H1 (cell line): ENCODE data around the gene PTPRG. TPM values are rescaled to one million over a fixed set of nuclear protein-coding genes. Genes with fewer than 3 reads are reported as not detected.

ENCODE experiments used
- CTCF ChIA-PET: fragments of 300-600 bp; sonication (Branson Sonifier 250); formaldehyde crosslinking; loops from one replicate; lab custom pipeline; 2021; ENCODE audit not compliant: partially characterized antibody; lab: Charles Lee
- POLR2A ChIA-PET: fragments of 300-600 bp; sonication (Branson Sonifier 250); formaldehyde crosslinking; loops from one replicate; lab custom pipeline; 2021; ENCODE audit warnings: inconsistent platforms; ENCODE audit not compliant: partially characterized antibody; lab: Charles Lee
- DNase-seq, 2 experiments: peaks; one replicate each; pipeline versions ENCODE4 v3.0.0 to v3.0.0-alpha.2; 2010 to 2022; ENCODE audit warnings: low spot score in 2 of 2, low read depth in 1 of 2, mixed read lengths in 1 of 2
- FAIRE-seq: peaks from 2 replicates; lab custom pipeline; 2011; peaks lifted over from hg19 to GRCh38; lab: Jason Lieb, UNC
- H2AFZ ChIP-seq: 2 replicates; pipeline ENCODE4 v1.8.1; 2012; ENCODE audit warnings: low read length, inconsistent platforms
- H2AK5ac ChIP-seq: 2 replicates; pipeline ENCODE4 v1.6.1; 2013; ENCODE audit warnings: low read depth, low read length
- H2BK120ac ChIP-seq: replicated peaks from 2 replicates; pipeline ENCODE3; 2013; ENCODE audit warnings: low read depth, low read length, inconsistent platforms
- H2BK12ac ChIP-seq: 2 replicates; pipeline ENCODE4 v1.6.1; 2013; ENCODE audit warnings: low read depth, low read length
- H2BK15ac ChIP-seq: 2 replicates; pipeline ENCODE4 v1.6.1; 2013; ENCODE audit warnings: low read length
- H2BK20ac ChIP-seq: 2 replicates; pipeline ENCODE4 v1.6.1; 2013; ENCODE audit warnings: low read length
- H2BK5ac ChIP-seq: 2 replicates; pipeline ENCODE4 v1.6.1; 2013; ENCODE audit warnings: low read depth, low read length
- H3K14ac ChIP-seq: 2 replicates; pipeline ENCODE4 v1.6.1; 2013; ENCODE audit warnings: inconsistent platforms; ENCODE audit not compliant: insufficient read length
- H3K18ac ChIP-seq: 2 replicates; pipeline ENCODE4 v1.6.1; 2013; ENCODE audit warnings: low read length; ENCODE audit errors: extremely low read depth
- H3K23ac ChIP-seq: 2 replicates; pipeline ENCODE4 v1.6.1; 2013; ENCODE audit warnings: inconsistent platforms; ENCODE audit not compliant: insufficient read length
- H3K23me2 ChIP-seq: 2 replicates; pipeline ENCODE4 v1.6.1; 2013; ENCODE audit warnings: low read depth, low read length
- H3K27ac ChIP-seq: 2 replicates; pipeline ENCODE4 v1.6.1; 2011; ENCODE audit warnings: low read depth, low read length, inconsistent platforms
- H3K27me3 ChIP-seq, 4 experiments: replicated peaks in 1 of 4; 1 replicate in 1 of 4; 2 replicates in 3 of 4; pipeline versions ENCODE4 v1.6.1 to v1.8.1; 2011 to 2013; ENCODE audit warnings: low read length in 3 of 4, mild to moderate bottlenecking in 3 of 4, inconsistent platforms in 2 of 4, mixed read lengths in 2 of 4, moderate library complexity in 1 of 4; ENCODE audit not compliant: control insufficient read depth in 3 of 4, insufficient read depth in 3 of 4; ENCODE audit errors: extremely low read depth in 1 of 4
- H3K36me3 ChIP-seq, 4 experiments: 2 replicates each; pipeline versions ENCODE4 v1.6.1 to v1.8.1; 2011 to 2013; ENCODE audit warnings: mild to moderate bottlenecking in 4 of 4, low read length in 3 of 4, moderate library complexity in 2 of 4, control low read depth in 1 of 4, inconsistent platforms in 1 of 4; ENCODE audit not compliant: insufficient read depth in 4 of 4, control insufficient read depth in 2 of 4
- H3K4ac ChIP-seq: replicated peaks from 2 replicates; pipeline ENCODE3; 2013; ENCODE audit warnings: low read length, low read depth, mixed read lengths, inconsistent platforms; ENCODE audit not compliant: insufficient read length
- H3K4me1 ChIP-seq, 4 experiments: replicated peaks in 1 of 4; 1 replicate in 1 of 4; 2 replicates in 3 of 4; pipeline versions ENCODE4 v1.6.1 to v1.8.1; 2011 to 2013; ENCODE audit warnings: low read length in 3 of 4, inconsistent platforms in 2 of 4, mixed read lengths in 1 of 4; ENCODE audit not compliant: insufficient read depth in 4 of 4, control insufficient read depth in 3 of 4
- H3K4me2 ChIP-seq, 2 experiments: 2 replicates each; pipeline versions ENCODE4 v1.6.1 to v1.8.1; 2011 to 2013; ENCODE audit warnings: low read depth in 2 of 2, low read length in 2 of 2, control low read depth in 1 of 2, inconsistent platforms in 1 of 2, mild to moderate bottlenecking in 1 of 2; ENCODE audit not compliant: insufficient read depth in 1 of 2
- H3K4me3 ChIP-seq, 4 experiments: fragments of 200-600, 300-600 bp in 1 of 4; sonication (generic), shearing (Covaris generic), sonication (Bioruptor Twin) in 1 of 4; 2 replicates each; pipeline versions ENCODE4 v1.5.1 to v1.8.1; 2011 to 2016; ENCODE audit warnings: low read length in 4 of 4, low read depth in 3 of 4, control low read depth in 2 of 4, inconsistent platforms in 2 of 4, mild to moderate bottlenecking in 2 of 4, mixed read lengths in 1 of 4, moderate library complexity in 1 of 4; ENCODE audit not compliant: insufficient read depth in 2 of 4; ENCODE audit errors: extremely low read depth in 1 of 4
- H3K56ac ChIP-seq: replicated peaks from 2 replicates; pipeline ENCODE3; 2013; ENCODE audit warnings: low read depth, mild to moderate bottlenecking, mixed read lengths, low read length, inconsistent platforms; ENCODE audit not compliant: insufficient read length
- H3K79me1 ChIP-seq: 2 replicates; pipeline ENCODE4 v1.6.1; 2013; ENCODE audit warnings: low read depth, low read length, control low read depth
- H3K79me2 ChIP-seq, 2 experiments: 2 replicates each; pipeline versions ENCODE4 v1.6.1 to v1.8.1; 2012 to 2013; ENCODE audit warnings: low read length in 2 of 2, mild to moderate bottlenecking in 2 of 2, inconsistent platforms in 1 of 2; ENCODE audit not compliant: insufficient read depth in 2 of 2, control insufficient read depth in 1 of 2
- H3K9ac ChIP-seq, 4 experiments: replicated peaks in 1 of 4; 1 replicate in 1 of 4; 2 replicates in 3 of 4; pipeline versions ENCODE4 v1.6.1 to v1.8.1; 2011 to 2013; ENCODE audit warnings: low read depth in 3 of 4, low read length in 3 of 4, control low read depth in 2 of 4, mild to moderate bottlenecking in 2 of 4, moderate library complexity in 2 of 4, inconsistent platforms in 1 of 4; ENCODE audit errors: extremely low read depth in 1 of 4
- H3K9me3 ChIP-seq, 2 experiments: 2 replicates each; pipeline versions ENCODE4 v1.6.1 to v1.8.1; 2012 to 2013; ENCODE audit warnings: mild to moderate bottlenecking in 2 of 2, moderate library complexity in 2 of 2, control low read depth in 1 of 2, inconsistent platforms in 1 of 2, low read depth in 1 of 2, low read length in 1 of 2, mixed read lengths in 1 of 2; ENCODE audit not compliant: insufficient read depth in 2 of 2
- H4K20me1 ChIP-seq, 2 experiments: replicated peaks in 1 of 2; 2 replicates each; pipeline versions ENCODE3 to v1.8.1; 2011 to 2013; ENCODE audit warnings: inconsistent platforms in 2 of 2, low read length in 2 of 2, mild to moderate bottlenecking in 1 of 2; ENCODE audit not compliant: insufficient read depth in 2 of 2, control insufficient read depth in 1 of 2
- H4K5ac ChIP-seq: 2 replicates; pipeline ENCODE4 v1.6.1; 2013; ENCODE audit warnings: low read length, low read depth, mixed read lengths, inconsistent platforms; ENCODE audit not compliant: insufficient read length
- H4K8ac ChIP-seq: 2 replicates; pipeline ENCODE4 v1.8.0; 2013; ENCODE audit warnings: mild to moderate bottlenecking, moderate library complexity, low read length, inconsistent platforms; ENCODE audit not compliant: insufficient read depth; ENCODE audit errors: extremely low read depth
- H4K91ac ChIP-seq: replicated peaks from 2 replicates; pipeline ENCODE3; 2013; ENCODE audit warnings: low read length, mixed read lengths, inconsistent platforms; ENCODE audit not compliant: insufficient read length
- BCL11A ChIP-seq, 2 experiments: IDR thresholded peaks; one replicate each; pipeline ENCODE4 v1.6.1; 2011; ENCODE audit warnings: low read depth in 2 of 2, low read length in 2 of 2, mild to moderate bottlenecking in 2 of 2
- CHD1 ChIP-seq: IDR thresholded peaks from 2 replicates; pipeline ENCODE4 v1.6.1; 2012; ENCODE audit warnings: low read depth, low read length, improper control_type of control experiment
- HDAC6 ChIP-seq: IDR thresholded peaks from one replicate; pipeline ENCODE4 v1.7.1; 2012; ENCODE audit warnings: low read depth, mild to moderate bottlenecking, inconsistent platforms, low read length, moderate library complexity
- KDM1A ChIP-seq: fragments of 200-600, 300-600 bp; sonication (generic); IDR thresholded peaks from 2 replicates; pipeline ENCODE4 v1.7.1; 2016; ENCODE audit warnings: mild to moderate bottlenecking, low read length, borderline replicate concordance
- NRF1 ChIP-seq: IDR thresholded peaks from 2 replicates; pipeline ENCODE4 v1.6.1; 2011; ENCODE audit warnings: mild to moderate bottlenecking, low read depth, low read length, improper control_type of control experiment
- PHF8 ChIP-seq: fragments of 200-600 bp; sonication (generic); conservative IDR thresholded peaks from 2 replicates; pipeline ENCODE4 v1.7.1; 2012; ENCODE audit warnings: low read depth, mild to moderate bottlenecking, inconsistent platforms, low read length, moderate library complexity
- POLR2A ChIP-seq, 2 experiments: IDR thresholded peaks; 1 replicate in 1 of 2; 2 replicates in 1 of 2; pipeline ENCODE4 v1.6.1; 2011; ENCODE audit warnings: low read depth in 2 of 2, low read length in 2 of 2, mild to moderate bottlenecking in 2 of 2; ENCODE audit errors: control extremely low read depth in 1 of 2
- SIRT6 ChIP-seq: IDR thresholded peaks from one replicate; pipeline ENCODE4 v1.7.1; 2012; ENCODE audit warnings: low read length, inconsistent platforms
- WGBS, 2 experiments: shearing (Covaris generic) in 1 of 2; methylation state at CpG; one replicate each; pipeline versions ENCODE4 v1.1.6 to v1.1.7; 2013 to 2015; ENCODE audit warnings: low lambda C conversion rate in 2 of 2, mixed read lengths in 2 of 2, inconsistent platforms in 1 of 2, low coverage in 1 of 2, missing lambda C conversion rate in 1 of 2; ENCODE audit not compliant: insufficient replicate concordance in 2 of 2, insufficient coverage in 1 of 2, insufficient read length in 1 of 2; ENCODE audit errors: extremely low coverage in 1 of 2, missing lambda C conversion rate in 1 of 2; 5-methylcytosine and 5-hydroxymethylcytosine counted together
- polyA plus RNA-seq, 7 experiments: library from polyadenylated mRNA; depleted of rRNA in 3 of 7; stranded (reverse) in 5 of 7; unstranded in 2 of 7; fragments of >200 nt in 5 of 7; fragments of 200-250 nt in 2 of 7; gene quantifications; 1 replicate in 5 of 7; 2 replicates in 1 of 7; 4 replicates in 1 of 7; pipeline versions ENCODE4 v1.2.1 to v1.2.3, GENCODE V29; 2011 to 2013; ENCODE audit warnings: missing spikeins in 2 of 7, mixed read lengths in 2 of 7
- total RNA-seq: library from RNA; stranded (reverse); fragmentation: NEBNext Ultra II Directional; extraction: Animal tissue kit (Norgen Biotek cat#: 25700); gene quantifications from 2 replicates; pipeline ENCODE4 v1.2.1, GENCODE V29; 2021
- TF ChIP-seq, protein P1 (sequence below): IDR thresholded peaks from 2 replicates; pipeline ENCODE4 v1.6.1; 2011; ENCODE audit warnings: low read length, improper control_type of control experiment

PTPRG gene
- total and polyA plus RNA-seq, 2 of the 8 experiments (the other 6 are each of a cell fraction or from before 2014, with no cell fraction given) = 23.3 to 96.2 TPM

DNA sequence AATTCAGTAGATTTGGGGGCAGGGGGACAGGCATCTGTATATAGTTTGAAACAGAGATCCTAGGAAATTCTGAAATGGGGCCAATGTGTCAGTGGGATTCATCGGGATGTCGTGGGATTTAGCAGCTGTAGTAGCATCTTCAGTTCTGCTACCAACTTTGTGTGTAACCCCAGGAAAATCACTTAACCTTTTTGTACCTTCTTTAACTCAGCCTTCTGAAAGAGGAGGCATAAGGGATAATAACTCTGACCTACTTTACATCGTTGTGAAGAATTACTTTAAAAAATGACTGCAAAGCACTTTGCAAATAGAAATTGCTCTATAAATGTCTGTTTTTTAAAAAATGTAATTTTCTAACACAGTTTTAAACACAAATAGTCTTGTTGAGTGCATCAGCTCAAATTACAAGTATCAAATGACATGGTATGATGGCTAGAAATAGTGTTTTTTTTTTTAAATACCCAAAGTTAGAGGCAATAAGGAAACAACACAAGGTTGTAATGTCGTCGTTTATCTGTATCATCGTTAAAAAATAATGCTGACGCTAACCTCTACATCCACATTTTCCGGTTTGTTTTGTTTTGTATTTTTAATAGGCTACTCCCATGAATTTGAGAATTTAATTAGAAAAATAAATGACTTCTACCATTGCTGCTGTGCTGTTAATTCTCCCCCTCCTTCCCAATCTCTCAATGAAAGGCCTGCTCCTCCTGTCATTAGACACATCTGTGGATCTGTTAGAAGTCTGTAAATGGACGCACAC, 338.5 kb downstream of the PTPRG start:
- Histone ChIP-seq H3K36me3 (no peaks in the 10 kb centered on the region), H2BK12ac (no peak overlapping the region), H2BK20ac (no peak overlapping the region), H2BK120ac (no peak overlapping the region), H3K4me1 (peaks cover 9 to 32% (median 22%) of the 10 kb centered on the region in 4 experiments), H3K56ac (no peak overlapping the region), H3K4ac (no peak overlapping the region), H4K5ac (no peak overlapping the region), H3K4me2 (no peak overlapping the region), H4K20me1 (peaks cover 5 to 10% of the 10 kb centered on the region in 2 experiments), H4K8ac (no peak overlapping the region), H2BK5ac (no peak overlapping the region), H3K27me3 (no peaks in the 10 kb centered on the region), H3K9me3 (no peaks in the 10 kb centered on the region), H3K4me3 (no peak overlapping the region), H2AK5ac (no peak overlapping the region), H3K23me2 (no peaks in the 10 kb centered on the region), H2BK15ac (no peak overlapping the region), H2AFZ (no peak overlapping the region), H3K79me2 (peaks cover 0 to 95% of the 10 kb centered on the region in 2 experiments; a peak in 3 of 4 replicates), H3K14ac (no peak overlapping the region), H3K9ac (no peak overlapping the region), H3K79me1 (no peaks in the 10 kb centered on the region; the same call in 1 of the 2 replicates), H4K91ac (no peak overlapping the region), H3K18ac (no peak overlapping the region), H3K27ac (no peak overlapping the region), H3K23ac (no peak overlapping the region)
- WGBS, 2 experiments = 94% methylated on average over 9 of the region's 9 CpGs; no CpG with 5 or more reads in 1 of the 2 experiments
- CTCF ChIA-PET = interaction anchor here (1.2 kb wide), 1 partner anchor 196 kb away, joined by 3 read pairs; no protein-coding TSS in a partner anchor
- DNase-seq (no peak), FAIRE-seq (peak; percentile 7)
- POLR2A ChIA-PET = no interaction called here
- TF ChIP-seq POLR2A (IDR thresholded peaks at IDR 0.05; ENCODE audit: control extremely low read depth in 1 of 2, low read depth in 2 of 2, low read length in 2 of 2) (no peak), NRF1 (no peak), HDAC6 (no peak), KDM1A (no peak), PHF8 (no peak), BCL11A (IDR thresholded peaks at IDR 0.05; ENCODE audit: low read depth in 2 of 2, low read length in 2 of 2) (no peak), CHD1 (no peak), SIRT6 (no peak)
- TF ChIP-seq, protein P1, sequence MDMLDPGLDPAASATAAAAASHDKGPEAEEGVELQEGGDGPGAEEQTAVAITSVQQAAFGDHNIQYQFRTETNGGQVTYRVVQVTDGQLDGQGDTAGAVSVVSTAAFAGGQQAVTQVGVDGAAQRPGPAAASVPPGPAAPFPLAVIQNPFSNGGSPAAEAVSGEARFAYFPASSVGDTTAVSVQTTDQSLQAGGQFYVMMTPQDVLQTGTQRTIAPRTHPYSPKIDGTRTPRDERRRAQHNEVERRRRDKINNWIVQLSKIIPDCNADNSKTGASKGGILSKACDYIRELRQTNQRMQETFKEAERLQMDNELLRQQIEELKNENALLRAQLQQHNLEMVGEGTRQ = no peak
